WTC11 (cell line): ENCODE results near the gene CHN1. TPM values are rescaled to one million over a fixed set of nuclear protein-coding genes. Genes with fewer than 3 reads are reported as not detected.
A peak's percentile ranks its signal among the peaks of the same experiment; 100 is the strongest.

Experiments used
- ATAC-seq: fragments of 200-7000 bp; cut with Tn5 transposase; 2 replicates; pipeline ENCODE4 v1.10.0; 2021; ENCODE audit warnings: mild to moderate bottlenecking, moderate library complexity
- CTCF ChIA-PET: fragments of 300-600 bp; sonication (Branson Sonifier 250); formaldehyde crosslinking; loops from one replicate; lab custom pipeline; 2021; ENCODE audit warnings: antibody characterized with exemption; lab: Charles Lee
- POLR2A ChIA-PET: fragments of 350-600 bp; sonication (Branson Sonifier 250); formaldehyde crosslinking; loops from one replicate; lab custom pipeline; 2021; ENCODE audit warnings: antibody characterized with exemption; lab: Charles Lee
- DNase-seq: peaks from one replicate; pipeline ENCODE4 v3.0.0; 2021; ENCODE audit warnings: low spot score
- H3K27ac Mint-ChIP-seq: 2 replicates; pipeline ENCODE4 v1.8.0; 2021; ENCODE audit warnings: mixed read lengths
- H3K27me3 Mint-ChIP-seq: 2 replicates; pipeline ENCODE4 v1.8.0; 2021; ENCODE audit warnings: low read depth, mild to moderate bottlenecking, moderate library complexity, mixed read lengths
- H3K36me3 Mint-ChIP-seq: 2 replicates; pipeline ENCODE4 v1.8.0; 2021; ENCODE audit warnings: mixed read lengths
- H3K4me1 Mint-ChIP-seq: 2 replicates; pipeline ENCODE4 v1.8.0; 2022; ENCODE audit warnings: mixed read lengths
- H3K4me3 Mint-ChIP-seq: 2 replicates; pipeline ENCODE4 v1.8.0; 2021; ENCODE audit warnings: mild to moderate bottlenecking, moderate library complexity, mixed read lengths
- H3K9me3 Mint-ChIP-seq: 2 replicates; pipeline ENCODE4 v1.8.0; 2021; ENCODE audit warnings: mixed read lengths
- AR ChIP-seq: fragments of 250-450 bp; sonication (Bioruptor Pico); IDR thresholded peaks from 2 replicates; pipeline ENCODE4 v1.9.0; 2021; ENCODE audit warnings: mild to moderate bottlenecking
- CBFB ChIP-seq: sonication (generic); formaldehyde crosslinking; IDR thresholded peaks from 2 replicates; pipeline ENCODE4 v1.8.1; 2022; ENCODE audit warnings: mild to moderate bottlenecking, low read depth, missing genetic modification reagents
- CDX4 ChIP-seq: fragments of 250-450 bp; sonication (Bioruptor Pico); IDR thresholded peaks from 2 replicates; pipeline ENCODE4 v1.9.0; 2021; ENCODE audit warnings: moderate library complexity, mild to moderate bottlenecking, inconsistent platforms, borderline replicate concordance
- CREB1 ChIP-seq: sonication (generic); formaldehyde crosslinking; IDR thresholded peaks from 2 replicates; pipeline ENCODE4 v1.8.0; 2023; ENCODE audit warnings: mild to moderate bottlenecking, missing genetic modification reagents
- CREM ChIP-seq: sonication (generic); formaldehyde crosslinking; IDR thresholded peaks from 2 replicates; pipeline ENCODE4 v1.8.1; 2022; ENCODE audit warnings: mild to moderate bottlenecking, missing genetic modification reagents, moderate library complexity
- CTCF ChIP-seq: fragments of 200-600 bp; IDR thresholded peaks from 2 replicates; pipeline ENCODE4 v1.8.0; 2022; ENCODE audit warnings: antibody characterized with exemption
- FOXJ3 ChIP-seq: sonication (generic); formaldehyde crosslinking; IDR thresholded peaks from 2 replicates; pipeline ENCODE4 v1.9.0; 2021; ENCODE audit warnings: missing genetic modification reagents, mild to moderate bottlenecking, borderline replicate concordance
- FOXK1 ChIP-seq: sonication (generic); formaldehyde crosslinking; IDR thresholded peaks from 2 replicates; pipeline ENCODE4 v1.8.0; 2022; ENCODE audit warnings: mild to moderate bottlenecking, moderate library complexity, missing genetic modification reagents
- IRF2 ChIP-seq: sonication (generic); formaldehyde crosslinking; IDR thresholded peaks from 2 replicates; pipeline ENCODE4 v1.8.0; 2022; ENCODE audit warnings: low read depth, missing genetic modification reagents, borderline replicate concordance
- JAZF1 ChIP-seq: fragments of 250-450 bp; sonication (Bioruptor Pico); IDR thresholded peaks from 2 replicates; pipeline ENCODE4 v1.9.0; 2021; ENCODE audit warnings: moderate library complexity, mild to moderate bottlenecking, inconsistent platforms
- NR1H2 ChIP-seq: sonication (generic); formaldehyde crosslinking; IDR thresholded peaks from 2 replicates; pipeline ENCODE4 v1.9.0; 2021; ENCODE audit warnings: mild to moderate bottlenecking, moderate library complexity, missing genetic modification reagents
- SP1 ChIP-seq: sonication (generic); formaldehyde crosslinking; conservative IDR thresholded peaks from 2 replicates; pipeline ENCODE4 v1.8.1; 2022; ENCODE audit warnings: missing genetic modification reagents
- TCF7 ChIP-seq: sonication (generic); formaldehyde crosslinking; IDR thresholded peaks from 2 replicates; pipeline ENCODE4 v1.8.0; 2022; ENCODE audit warnings: mild to moderate bottlenecking, low read depth, missing genetic modification reagents, moderate library complexity
- TEAD1 ChIP-seq: sonication (generic); formaldehyde crosslinking; IDR thresholded peaks from 2 replicates; pipeline ENCODE4 v1.8.0; 2022; ENCODE audit warnings: mild to moderate bottlenecking, missing genetic modification reagents
- ZBTB21 ChIP-seq: sonication (generic); formaldehyde crosslinking; IDR thresholded peaks from 2 replicates; pipeline ENCODE4 v1.8.1; 2023; ENCODE audit warnings: mild to moderate bottlenecking, missing genetic modification reagents, borderline replicate concordance
- ZNF263 ChIP-seq: sonication (generic); formaldehyde crosslinking; IDR thresholded peaks from 2 replicates; pipeline ENCODE4 v1.8.1; 2022; ENCODE audit warnings: low read depth, mild to moderate bottlenecking, moderate library complexity, missing genetic modification reagents
- total RNA-seq: library from RNA; stranded (reverse); gene quantifications from 3 replicates; pipeline ENCODE4 v1.2.3, GENCODE V29; 2021
- TF ChIP-seq, protein P1 (sequence below): sonication (generic); formaldehyde crosslinking; IDR thresholded peaks from 2 replicates; pipeline ENCODE4 v1.8.1; 2023; ENCODE audit warnings: mild to moderate bottlenecking, missing genetic modification reagents
- TF ChIP-seq, protein P2 (sequence below): sonication (generic); formaldehyde crosslinking; IDR thresholded peaks from 2 replicates; pipeline ENCODE4 v1.8.0; 2023; ENCODE audit warnings: missing genetic modification reagents
- TF ChIP-seq, protein P3 (sequence below): sonication (generic); formaldehyde crosslinking; IDR thresholded peaks from 2 replicates; pipeline ENCODE4 v1.8.1; 2023; ENCODE audit warnings: mild to moderate bottlenecking, missing genetic modification reagents, moderate library complexity
- TF ChIP-seq, protein P4 (sequence below): sonication (generic); formaldehyde crosslinking; IDR thresholded peaks from 2 replicates; pipeline ENCODE4 v1.8.1; 2023; ENCODE audit warnings: mild to moderate bottlenecking, missing genetic modification reagents, borderline replicate concordance
- TF ChIP-seq, protein P5 (sequence below): sonication (generic); formaldehyde crosslinking; IDR thresholded peaks from 2 replicates; pipeline ENCODE4 v1.8.0; 2022; ENCODE audit warnings: mild to moderate bottlenecking, missing genetic modification reagents

The CHN1 gene
- total RNA-seq, 1 experiment from 2014 or later, result 30.0 TPM

DNA sequence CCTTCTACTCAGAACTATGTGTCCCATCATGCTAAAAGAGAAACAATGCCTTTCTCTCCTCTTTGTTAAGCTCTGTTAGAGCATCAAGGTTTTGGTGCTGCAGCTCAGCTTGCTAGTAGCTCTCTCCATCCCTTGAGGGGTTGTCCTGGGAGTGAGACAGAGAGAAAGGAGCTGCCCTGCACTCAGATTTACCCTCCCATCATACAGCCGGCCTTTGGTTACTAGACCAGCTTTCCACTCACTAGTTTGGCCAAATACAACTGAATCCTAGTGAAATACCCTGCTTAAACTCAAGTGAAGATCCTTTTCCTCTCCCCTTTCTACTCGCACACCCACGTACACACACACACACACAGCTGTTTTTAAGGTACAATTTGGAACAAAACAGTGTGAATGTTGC, 2.3 kb upstream of the CHN1 start (continued):
- TF ChIP-seq AR (no peak), CTCF (no peak)
- TF ChIP-seq, all 79 proteins: peak for 0

- no peak overlapping the region for H3K27ac Mint-ChIP-seq
- no peak for TF ChIP-seq ZBTB21 (CRISPR knock-in tag)
- TF ChIP-seq SP1 (CRISPR knock-in tag), result no peak
- no peak for TF ChIP-seq IRF2 (CRISPR knock-in tag)
- no peak for TF ChIP-seq NR1H2 (CRISPR knock-in tag)
- TF ChIP-seq, protein P1, sequence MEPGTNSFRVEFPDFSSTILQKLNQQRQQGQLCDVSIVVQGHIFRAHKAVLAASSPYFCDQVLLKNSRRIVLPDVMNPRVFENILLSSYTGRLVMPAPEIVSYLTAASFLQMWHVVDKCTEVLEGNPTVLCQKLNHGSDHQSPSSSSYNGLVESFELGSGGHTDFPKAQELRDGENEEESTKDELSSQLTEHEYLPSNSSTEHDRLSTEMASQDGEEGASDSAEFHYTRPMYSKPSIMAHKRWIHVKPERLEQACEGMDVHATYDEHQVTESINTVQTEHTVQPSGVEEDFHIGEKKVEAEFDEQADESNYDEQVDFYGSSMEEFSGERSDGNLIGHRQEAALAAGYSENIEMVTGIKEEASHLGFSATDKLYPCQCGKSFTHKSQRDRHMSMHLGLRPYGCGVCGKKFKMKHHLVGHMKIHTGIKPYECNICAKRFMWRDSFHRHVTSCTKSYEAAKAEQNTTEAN, result no peak
- TF ChIP-seq TEAD1 (CRISPR knock-in tag), result no peak
- no peak for TF ChIP-seq CDX4
- TF ChIP-seq CREB1 (CRISPR knock-in tag), result no peak
- TF ChIP-seq, all 79 proteins: peak for 0
- no peaks in the 10 kb centered on the region for H3K9me3 Mint-ChIP-seq
- ATAC-seq (no peak), DNase-seq (no peak)
- CTCF ChIA-PET, result interaction anchor here (1.0 to 3.3 kb wide), 6 partner anchors 16 to 309 kb away, joined by 3 to 20 read pairs (median 8); no protein-coding TSS in a partner anchor
- POLR2A ChIA-PET, result no interaction called here
- H3K36me3 Mint-ChIP-seq, result no peaks in the 10 kb centered on the region
- peak overlapping the region; percentile 83 for H3K4me3 Mint-ChIP-seq
- H3K27me3 Mint-ChIP-seq, result no peaks in the 10 kb centered on the region; the same call in 1 of the 2 replicates
- H3K4me1 Mint-ChIP-seq, result peaks cover 50% of the 10 kb centered on the region
These were observed 1.1 kb upstream of the CHN1 start for GRCh38 chr2:175006281-175006680.

GRCh38 chr2:175005733-175006264, 618 bp upstream of the CHN1 start:
- peaks cover 51% of the 10 kb centered on the region for H3K4me1 Mint-ChIP-seq
- CTCF ChIA-PET, result interaction anchor here (1.0 to 3.3 kb wide), 13 partner anchors 10 to 324 kb away, joined by 3 to 20 read pairs (median 5); no protein-coding TSS in a partner anchor
- no peak for DNase-seq
- peak overlapping the region; percentile 83 for H3K4me3 Mint-ChIP-seq
- no peaks in the 10 kb centered on the region for H3K36me3 Mint-ChIP-seq
- POLR2A ChIA-PET, result interaction anchor here (0.6 to 0.8 kb wide), 3 partner anchors 15 to 275 kb away, joined by 3 to 5 read pairs (median 3); no protein-coding TSS in a partner anchor
- peak overlapping the region; percentile 68; the same call in 1 of the 2 replicates for H3K27ac Mint-ChIP-seq
- ATAC-seq, result no peak; the same call in 1 of the 2 replicates
- no peaks in the 10 kb centered on the region for H3K27me3 Mint-ChIP-seq
- no peaks in the 10 kb centered on the region for H3K9me3 Mint-ChIP-seq
- TF ChIP-seq, protein P2, sequence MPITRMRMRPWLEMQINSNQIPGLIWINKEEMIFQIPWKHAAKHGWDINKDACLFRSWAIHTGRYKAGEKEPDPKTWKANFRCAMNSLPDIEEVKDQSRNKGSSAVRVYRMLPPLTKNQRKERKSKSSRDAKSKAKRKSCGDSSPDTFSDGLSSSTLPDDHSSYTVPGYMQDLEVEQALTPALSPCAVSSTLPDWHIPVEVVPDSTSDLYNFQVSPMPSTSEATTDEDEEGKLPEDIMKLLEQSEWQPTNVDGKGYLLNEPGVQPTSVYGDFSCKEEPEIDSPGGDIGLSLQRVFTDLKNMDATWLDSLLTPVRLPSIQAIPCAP (CRISPR knock-in tag), result no peak
- TF ChIP-seq ZNF263 (CRISPR knock-in tag), result no peak
- no peak for TF ChIP-seq JAZF1
- no peak for TF ChIP-seq CBFB (CRISPR knock-in tag)
- TF ChIP-seq, protein P3, sequence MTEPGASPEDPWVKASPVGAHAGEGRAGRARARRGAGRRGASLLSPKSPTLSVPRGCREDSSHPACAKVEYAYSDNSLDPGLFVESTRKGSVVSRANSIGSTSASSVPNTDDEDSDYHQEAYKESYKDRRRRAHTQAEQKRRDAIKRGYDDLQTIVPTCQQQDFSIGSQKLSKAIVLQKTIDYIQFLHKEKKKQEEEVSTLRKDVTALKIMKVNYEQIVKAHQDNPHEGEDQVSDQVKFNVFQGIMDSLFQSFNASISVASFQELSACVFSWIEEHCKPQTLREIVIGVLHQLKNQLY (CRISPR knock-in tag), result no peak
- TF ChIP-seq TCF7 (CRISPR knock-in tag), result no peak
- no peak for TF ChIP-seq FOXK1 (CRISPR knock-in tag)
- TF ChIP-seq FOXJ3, result no peak
- TF ChIP-seq, protein P4, sequence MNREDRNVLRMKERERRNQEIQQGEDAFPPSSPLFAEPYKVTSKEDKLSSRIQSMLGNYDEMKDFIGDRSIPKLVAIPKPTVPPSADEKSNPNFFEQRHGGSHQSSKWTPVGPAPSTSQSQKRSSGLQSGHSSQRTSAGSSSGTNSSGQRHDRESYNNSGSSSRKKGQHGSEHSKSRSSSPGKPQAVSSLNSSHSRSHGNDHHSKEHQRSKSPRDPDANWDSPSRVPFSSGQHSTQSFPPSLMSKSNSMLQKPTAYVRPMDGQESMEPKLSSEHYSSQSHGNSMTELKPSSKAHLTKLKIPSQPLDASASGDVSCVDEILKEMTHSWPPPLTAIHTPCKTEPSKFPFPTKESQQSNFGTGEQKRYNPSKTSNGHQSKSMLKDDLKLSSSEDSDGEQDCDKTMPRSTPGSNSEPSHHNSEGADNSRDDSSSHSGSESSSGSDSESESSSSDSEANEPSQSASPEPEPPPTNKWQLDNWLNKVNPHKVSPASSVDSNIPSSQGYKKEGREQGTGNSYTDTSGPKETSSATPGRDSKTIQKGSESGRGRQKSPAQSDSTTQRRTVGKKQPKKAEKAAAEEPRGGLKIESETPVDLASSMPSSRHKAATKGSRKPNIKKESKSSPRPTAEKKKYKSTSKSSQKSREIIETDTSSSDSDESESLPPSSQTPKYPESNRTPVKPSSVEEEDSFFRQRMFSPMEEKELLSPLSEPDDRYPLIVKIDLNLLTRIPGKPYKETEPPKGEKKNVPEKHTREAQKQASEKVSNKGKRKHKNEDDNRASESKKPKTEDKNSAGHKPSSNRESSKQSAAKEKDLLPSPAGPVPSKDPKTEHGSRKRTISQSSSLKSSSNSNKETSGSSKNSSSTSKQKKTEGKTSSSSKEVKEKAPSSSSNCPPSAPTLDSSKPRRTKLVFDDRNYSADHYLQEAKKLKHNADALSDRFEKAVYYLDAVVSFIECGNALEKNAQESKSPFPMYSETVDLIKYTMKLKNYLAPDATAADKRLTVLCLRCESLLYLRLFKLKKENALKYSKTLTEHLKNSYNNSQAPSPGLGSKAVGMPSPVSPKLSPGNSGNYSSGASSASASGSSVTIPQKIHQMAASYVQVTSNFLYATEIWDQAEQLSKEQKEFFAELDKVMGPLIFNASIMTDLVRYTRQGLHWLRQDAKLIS, result no peak
- TF ChIP-seq, protein P5, sequence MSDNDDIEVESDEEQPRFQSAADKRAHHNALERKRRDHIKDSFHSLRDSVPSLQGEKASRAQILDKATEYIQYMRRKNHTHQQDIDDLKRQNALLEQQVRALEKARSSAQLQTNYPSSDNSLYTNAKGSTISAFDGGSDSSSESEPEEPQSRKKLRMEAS (CRISPR knock-in tag), result no peak
- no peak for TF ChIP-seq TEAD1 (CRISPR knock-in tag)
- no peak for TF ChIP-seq CREM (CRISPR knock-in tag)
